MM.1S (cell line): ENCODE measurements around the gene XYLT1.
A peak's percentile ranks its signal among the peaks of the same experiment; 100 is the strongest.

ENCODE experiments used
- DNase-seq: peaks from one replicate; pipeline ENCODE4 v3.0.0-alpha.2; 2015
- H2AFZ ChIP-seq: fragments of 300-600 bp; sonication (generic); 2 replicates; pipeline ENCODE4 v1.6.0; 2016; ENCODE audit warnings: antibody characterized with exemption, low read length
- H3F3A ChIP-seq: fragments of 300-600 bp; sonication (generic); 2 replicates; pipeline ENCODE4 v1.6.1; 2016; ENCODE audit warnings: mild to moderate bottlenecking, antibody characterized with exemption, low read length, moderate library complexity, mixed read lengths; ENCODE audit not compliant: insufficient read depth
- H3K27ac ChIP-seq: fragments of 300-600 bp; sonication (generic); 2 replicates; pipeline ENCODE4 v1.5.1; 2016; ENCODE audit warnings: mild to moderate bottlenecking, low read length
- H3K27me3 ChIP-seq: fragments of 300-600 bp; sonication (generic); replicated peaks from 2 replicates; pipeline ENCODE4 v1.6.0; 2016; ENCODE audit warnings: low read length; ENCODE audit not compliant: insufficient read depth
- H3K36me3 ChIP-seq: fragments of 300-600 bp; sonication (generic); replicated peaks from 2 replicates; pipeline ENCODE4 v1.6.1; 2016; ENCODE audit warnings: mild to moderate bottlenecking, low read length, mixed read lengths; ENCODE audit not compliant: insufficient read depth
- H3K4me1 ChIP-seq: fragments of 300-600 bp; sonication (generic); 2 replicates; pipeline ENCODE4 v1.6.1; 2016; ENCODE audit warnings: low read length, mixed read lengths
- H3K4me2 ChIP-seq: fragments of 300-600 bp; sonication (generic); 2 replicates; pipeline ENCODE4 v1.6.0; 2016; ENCODE audit warnings: low read depth, low read length
- H3K4me3 ChIP-seq: fragments of 300-600 bp; sonication (generic); 2 replicates; pipeline ENCODE4 v1.5.1; 2016; ENCODE audit warnings: low read length, mixed read lengths
- H3K79me2 ChIP-seq: fragments of 300-600 bp; sonication (generic); 2 replicates; pipeline ENCODE4 v1.6.1; 2016; ENCODE audit warnings: mixed run types, low read length, mixed read lengths
- H3K9ac ChIP-seq: fragments of 300-600 bp; sonication (generic); 2 replicates; pipeline ENCODE4 v1.6.1; 2016; ENCODE audit warnings: low read length, mixed read lengths
- H3K9me2 ChIP-seq: fragments of 300-600 bp; sonication (generic); replicated peaks from 2 replicates; pipeline ENCODE4 v1.6.1; 2016; ENCODE audit warnings: mild to moderate bottlenecking, low read length, mixed read lengths; ENCODE audit not compliant: insufficient read depth
- H3K9me3 ChIP-seq: fragments of 300-600 bp; sonication (generic); replicated peaks from 2 replicates; pipeline ENCODE4 v1.6.1; 2016; ENCODE audit warnings: mild to moderate bottlenecking, low read length, mixed read lengths; ENCODE audit not compliant: insufficient read depth
- H4K20me1 ChIP-seq: fragments of 300-600 bp; sonication (generic); 2 replicates; pipeline ENCODE4 v1.6.1; 2016; ENCODE audit warnings: mild to moderate bottlenecking, low read length, moderate library complexity, mixed read lengths; ENCODE audit not compliant: insufficient read depth
- EZH2 ChIP-seq: fragments of 300-600 bp; sonication (generic); optimal IDR thresholded peaks from 2 replicates; pipeline ENCODE3; 2017; ENCODE audit warnings: low read depth, mild to moderate bottlenecking, antibody characterized with exemption, low read length, mixed read lengths
- EZH2phosphoT487 ChIP-seq: fragments of 300-600 bp; sonication (generic); IDR thresholded peaks from 2 replicates; pipeline ENCODE4 v1.6.1; 2018; ENCODE audit warnings: antibody characterized with exemption, low read length
- TF ChIP-seq, protein P1 (sequence below): fragments of 300-600 bp; sonication (generic); IDR thresholded peaks from 2 replicates; pipeline ENCODE4 v1.5.1; 2016; ENCODE audit warnings: antibody characterized with exemption, low read length, mixed read lengths

Gene XYLT1

GRCh38 chr16:17343028-17343427, 127.7 kb downstream of the XYLT1 start:
- no peaks in the 10 kb centered on the region for H3K9me2 ChIP-seq
- peaks cover 62% of the 10 kb centered on the region for H3K4me1 ChIP-seq
- peak overlapping the region; percentile 34; the same call in 1 of the 2 replicates for H3K9ac ChIP-seq
- peaks cover 18% of the 10 kb centered on the region for H3F3A ChIP-seq
- H3K9me3 ChIP-seq, result no peaks in the 10 kb centered on the region
- peak overlapping the region; percentile 86 for H3K27ac ChIP-seq
- peak overlapping the region; percentile 44; the same call in 1 of the 2 replicates for H3K4me2 ChIP-seq
- H3K79me2 ChIP-seq, result peaks cover 44% of the 10 kb centered on the region
- H4K20me1 ChIP-seq, result no peaks in the 10 kb centered on the region
- H3K36me3 ChIP-seq, result no peaks in the 10 kb centered on the region
- TF ChIP-seq, protein P1, sequence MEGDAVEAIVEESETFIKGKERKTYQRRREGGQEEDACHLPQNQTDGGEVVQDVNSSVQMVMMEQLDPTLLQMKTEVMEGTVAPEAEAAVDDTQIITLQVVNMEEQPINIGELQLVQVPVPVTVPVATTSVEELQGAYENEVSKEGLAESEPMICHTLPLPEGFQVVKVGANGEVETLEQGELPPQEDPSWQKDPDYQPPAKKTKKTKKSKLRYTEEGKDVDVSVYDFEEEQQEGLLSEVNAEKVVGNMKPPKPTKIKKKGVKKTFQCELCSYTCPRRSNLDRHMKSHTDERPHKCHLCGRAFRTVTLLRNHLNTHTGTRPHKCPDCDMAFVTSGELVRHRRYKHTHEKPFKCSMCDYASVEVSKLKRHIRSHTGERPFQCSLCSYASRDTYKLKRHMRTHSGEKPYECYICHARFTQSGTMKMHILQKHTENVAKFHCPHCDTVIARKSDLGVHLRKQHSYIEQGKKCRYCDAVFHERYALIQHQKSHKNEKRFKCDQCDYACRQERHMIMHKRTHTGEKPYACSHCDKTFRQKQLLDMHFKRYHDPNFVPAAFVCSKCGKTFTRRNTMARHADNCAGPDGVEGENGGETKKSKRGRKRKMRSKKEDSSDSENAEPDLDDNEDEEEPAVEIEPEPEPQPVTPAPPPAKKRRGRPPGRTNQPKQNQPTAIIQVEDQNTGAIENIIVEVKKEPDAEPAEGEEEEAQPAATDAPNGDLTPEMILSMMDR, result no peak
- TF ChIP-seq EZH2phosphoT487 (no peak), EZH2 (no peak)
- no peak overlapping the region for H3K4me3 ChIP-seq
- H3K27me3 ChIP-seq, result no peaks in the 10 kb centered on the region
- no peak overlapping the region for H2AFZ ChIP-seq
- peak; percentile 83 for DNase-seq

GRCh38 chr16:17342031-17342430, 128.7 kb downstream of the XYLT1 start:
- Histone ChIP-seq H2AFZ (no peak overlapping the region), H3K27ac (peak overlapping the region; percentile 86; the same call in 1 of the 2 replicates), H3F3A (peaks cover 8% of the 10 kb centered on the region; the same call in 1 of the 2 replicates), H3K9ac (no peak overlapping the region), H3K9me3 (no peaks in the 10 kb centered on the region), H3K4me2 (no peak overlapping the region), H3K4me1 (peaks cover 54% of the 10 kb centered on the region), H3K27me3 (no peaks in the 10 kb centered on the region), H3K79me2 (peaks cover 44% of the 10 kb centered on the region), H3K36me3 (no peaks in the 10 kb centered on the region), H3K4me3 (no peak overlapping the region), H4K20me1 (no peaks in the 10 kb centered on the region), H3K9me2 (no peaks in the 10 kb centered on the region)
- DNase-seq, result no peak
- TF ChIP-seq EZH2phosphoT487 (no peak), EZH2 (no peak)
- TF ChIP-seq, protein P1, result no peak

GRCh38 chr16:17340804-17341203, 130.0 kb downstream of the XYLT1 start:
- peak; percentile 11 for DNase-seq
- H2AFZ ChIP-seq, result no peak overlapping the region
- H3K4me2 ChIP-seq, result peak overlapping the region; percentile 21; the same call in 1 of the 2 replicates
- peaks cover 38% of the 10 kb centered on the region for H3K79me2 ChIP-seq
- no peaks in the 10 kb centered on the region for H3K9me2 ChIP-seq
- no peaks in the 10 kb centered on the region for H3K27me3 ChIP-seq
- H3F3A ChIP-seq, result no peaks in the 10 kb centered on the region
- H3K4me3 ChIP-seq, result no peak overlapping the region
- TF ChIP-seq EZH2 (no peak), EZH2phosphoT487 (no peak)
- TF ChIP-seq, protein P1, result no peak
- H3K4me1 ChIP-seq, result peaks cover 42% of the 10 kb centered on the region
- H3K27ac ChIP-seq, result peak overlapping the region; percentile 4; the same call in 1 of the 2 replicates
- no peaks in the 10 kb centered on the region for H3K9me3 ChIP-seq
- no peaks in the 10 kb centered on the region for H3K36me3 ChIP-seq
- H4K20me1 ChIP-seq, result no peaks in the 10 kb centered on the region
- H3K9ac ChIP-seq, result no peak overlapping the region
